GM19193 (cell line): ENCODE measurements around the gene EDA.

Experiments
- POLR2A ChIP-seq: IDR thresholded peaks from 4 replicates; pipeline ENCODE4 v1.6.1; 2011; ENCODE audit not compliant: insufficient read depth, insufficient read length; ENCODE audit errors: extremely low read depth

Gene EDA

DNA sequence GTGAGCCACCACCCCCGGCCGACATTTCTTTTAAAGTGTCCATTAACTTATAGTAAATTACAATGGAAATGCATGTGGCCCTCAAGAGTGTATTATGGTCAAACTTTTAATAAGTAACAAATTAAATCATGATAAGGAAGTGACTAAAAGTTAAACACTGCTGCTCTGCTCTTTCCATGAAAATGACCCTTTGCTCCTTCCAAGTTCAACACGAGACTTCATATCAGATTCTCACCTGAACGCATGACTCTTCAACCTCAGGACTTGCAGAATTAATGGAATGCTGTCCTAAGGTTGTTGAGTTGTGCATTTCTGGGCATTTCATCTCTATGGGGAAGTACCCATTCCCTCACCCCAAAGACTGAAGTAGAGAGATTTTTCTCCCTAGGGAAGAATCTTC is 406.7 kb downstream of the EDA start:
- no peak for TF ChIP-seq POLR2A

DNA sequence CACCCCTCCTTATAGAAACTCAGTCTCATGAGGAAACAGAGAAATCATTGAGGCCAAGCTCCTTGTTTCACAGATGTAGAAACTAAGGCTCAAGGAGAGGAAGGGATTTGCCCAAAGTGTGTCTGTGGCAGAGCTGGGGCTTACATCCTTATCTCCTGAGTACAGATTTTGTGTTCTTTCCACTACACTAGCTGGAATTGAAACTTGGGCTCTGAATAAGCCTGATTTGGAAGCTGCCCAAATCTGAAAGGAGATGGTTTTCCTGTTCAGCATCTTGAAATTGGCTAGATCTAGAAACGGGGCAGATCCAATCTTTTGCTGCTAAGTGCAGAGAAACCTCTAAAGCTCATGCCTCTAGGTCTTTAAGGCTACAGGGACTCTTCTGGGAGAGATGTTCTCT is 409.6 kb downstream of the EDA start:
- no peak for TF ChIP-seq POLR2A

DNA sequence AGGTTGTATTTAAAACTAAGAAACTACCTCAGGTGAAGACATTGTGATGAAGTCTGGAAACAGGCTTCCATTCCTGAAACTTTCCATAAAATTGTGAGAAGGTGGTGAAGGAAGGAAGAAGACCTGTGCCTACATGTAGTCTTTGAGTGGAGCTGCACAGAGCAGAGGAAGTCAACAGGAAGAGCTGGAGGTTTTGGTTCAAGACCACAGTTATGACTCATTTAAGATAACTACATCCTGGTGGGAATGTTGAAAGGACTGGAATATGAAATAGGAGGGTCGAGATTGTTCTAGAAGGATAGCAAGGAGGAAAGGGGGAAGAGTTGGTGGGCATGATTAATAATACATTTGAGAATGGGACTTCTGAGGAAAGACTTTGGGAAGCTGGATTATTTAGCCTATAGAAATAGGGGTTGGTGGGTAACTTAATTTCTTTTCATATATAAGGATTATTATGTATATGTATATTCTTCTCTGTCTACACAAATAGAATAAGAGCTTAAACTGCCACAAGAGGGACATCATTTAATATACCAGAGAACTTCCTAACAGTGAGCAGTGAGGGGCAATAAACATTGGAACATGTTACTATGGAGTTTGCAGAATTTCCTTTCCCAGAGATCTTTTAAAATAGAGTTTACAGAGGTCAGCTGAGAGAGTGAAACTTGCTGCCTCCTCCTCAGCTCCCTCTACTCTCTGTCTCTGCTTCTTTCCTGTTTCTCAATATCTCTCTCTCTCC is 410.4 kb downstream of the EDA start:
- TF ChIP-seq POLR2A, result no peak

DNA sequence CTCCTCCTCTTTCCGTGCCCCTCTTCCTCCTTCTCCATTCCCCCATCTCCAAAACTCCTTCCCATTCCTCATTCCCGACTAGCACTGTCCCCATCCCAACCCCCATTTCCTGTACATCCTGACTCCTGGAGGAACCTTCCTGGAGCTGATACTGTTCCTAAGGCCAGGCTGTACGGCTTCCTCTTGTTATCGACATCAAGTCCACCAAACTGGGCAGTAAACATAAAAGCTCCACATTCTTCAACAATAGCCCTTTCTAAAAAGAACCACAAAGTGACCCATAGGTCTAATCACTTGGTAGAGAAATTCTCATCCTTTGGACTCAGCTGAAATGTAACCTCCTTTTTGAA is 410.9 kb downstream of the EDA start:
- no peak for TF ChIP-seq POLR2A

DNA sequence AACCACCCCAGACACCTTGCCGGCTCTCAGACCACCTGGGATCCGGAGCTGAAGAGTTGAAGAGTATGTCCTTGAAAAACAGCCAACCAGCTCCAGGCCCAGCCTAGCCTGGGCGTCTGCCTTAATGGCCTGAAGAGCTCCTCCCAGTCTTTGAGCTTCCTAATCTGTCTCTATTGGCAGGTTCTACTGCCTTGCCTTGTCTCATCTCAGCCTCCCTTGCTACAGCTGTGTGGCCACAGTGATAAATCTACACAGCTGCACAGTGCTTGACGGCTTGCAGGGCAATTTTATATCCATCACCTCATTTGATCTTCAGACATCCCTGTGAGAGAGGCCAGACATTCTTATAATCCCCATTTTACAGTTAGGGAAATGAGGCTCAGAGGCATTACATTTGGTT is 413.9 kb downstream of the EDA start:
- no peak for TF ChIP-seq POLR2A

DNA sequence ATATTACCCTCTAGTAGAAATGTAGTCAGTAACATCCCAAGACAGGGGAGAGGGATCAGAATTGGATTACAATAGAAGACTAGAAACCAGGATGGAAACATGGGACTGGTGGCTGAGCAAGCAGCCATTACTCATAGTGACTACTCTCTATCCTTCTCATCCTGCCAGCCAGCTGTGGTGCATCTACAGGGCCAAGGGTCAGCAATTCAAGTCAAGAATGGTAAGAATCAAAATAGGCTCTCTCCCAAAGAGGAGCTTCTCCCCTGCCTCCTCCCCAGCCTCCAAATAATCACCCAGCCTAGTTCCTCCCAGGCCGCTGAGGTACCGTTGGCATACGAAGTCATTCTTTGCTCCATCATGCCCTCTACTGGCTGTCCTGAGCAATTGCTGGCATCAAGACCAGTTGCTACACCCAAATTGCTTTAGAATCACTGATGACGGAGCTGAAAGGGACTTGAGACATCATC is 414.4 kb downstream of the EDA start:
- no peak for TF ChIP-seq POLR2A

DNA sequence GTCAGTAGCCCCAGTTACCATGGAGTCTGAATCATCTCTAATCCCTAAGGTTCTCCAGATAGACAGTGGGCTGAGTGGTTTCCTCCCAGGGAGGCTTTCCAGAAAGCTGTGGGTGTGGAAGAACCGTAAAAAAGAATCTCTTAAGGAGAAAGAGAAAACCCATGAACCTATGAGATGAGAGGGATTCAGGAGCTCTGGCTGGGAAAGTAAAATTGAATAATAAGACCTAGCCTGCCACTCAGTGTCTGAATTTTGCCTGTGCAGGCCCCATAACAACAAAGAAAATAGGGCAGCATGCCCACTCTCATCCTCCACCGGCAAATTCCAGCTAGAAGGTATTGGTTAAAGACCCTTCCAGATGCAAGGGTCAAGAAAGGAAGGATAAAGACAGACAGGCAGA is 416.9 kb downstream of the EDA start:
- TF ChIP-seq POLR2A, result no peak

DNA sequence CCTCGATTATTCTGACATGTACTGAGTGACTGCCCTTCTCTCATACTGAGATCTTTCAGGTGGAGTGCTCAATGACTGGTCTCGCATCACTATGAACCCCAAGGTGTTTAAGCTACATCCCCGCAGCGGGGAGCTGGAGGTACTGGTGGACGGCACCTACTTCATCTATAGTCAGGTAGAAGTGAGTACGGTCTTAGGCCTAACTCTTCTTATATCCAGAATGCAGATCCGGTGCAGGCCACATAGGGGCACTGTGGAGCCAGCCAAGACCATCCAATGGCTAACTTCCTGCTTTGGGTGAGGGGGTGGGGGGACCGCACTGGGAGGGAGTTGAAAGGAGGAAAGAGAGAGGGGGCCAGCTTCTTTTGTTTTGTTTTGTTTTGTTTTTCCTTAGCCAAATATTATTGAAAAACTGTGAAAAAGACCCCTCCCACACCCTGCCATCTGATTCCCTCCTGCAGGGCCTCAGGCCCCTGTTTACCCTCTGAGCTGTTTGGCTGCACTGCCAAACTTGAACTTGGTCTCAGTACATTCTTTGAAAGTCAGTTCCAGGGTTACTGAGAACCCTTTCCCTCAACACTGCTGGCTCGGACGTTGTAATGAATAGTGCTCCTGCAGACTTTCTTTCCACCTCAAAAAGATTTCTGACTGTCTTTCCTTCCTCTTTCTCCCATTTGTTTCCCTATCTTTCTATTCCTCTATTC is 417.6 kb downstream of the EDA start:
- no peak for TF ChIP-seq POLR2A

DNA sequence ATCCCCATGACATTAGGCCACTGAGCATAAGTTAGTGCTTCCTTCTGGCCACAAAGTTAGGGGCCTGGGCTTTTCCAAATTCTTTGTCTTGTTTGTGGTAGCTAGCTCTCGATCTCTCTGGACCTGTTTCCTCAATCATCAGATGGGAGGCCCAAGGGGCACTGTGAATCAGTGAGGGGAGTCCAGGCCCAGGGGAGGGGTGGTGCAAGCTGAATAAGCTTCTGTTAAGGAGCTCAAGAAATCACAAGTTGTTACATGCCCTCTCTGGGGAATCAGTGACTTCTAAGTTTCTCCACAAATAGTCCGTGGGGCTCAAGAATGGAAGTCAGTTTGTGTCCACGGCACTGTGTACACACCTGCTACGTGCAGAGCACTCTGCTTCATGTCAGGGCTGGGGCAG is 418.7 kb downstream of the EDA start:
- TF ChIP-seq POLR2A, result no peak

DNA sequence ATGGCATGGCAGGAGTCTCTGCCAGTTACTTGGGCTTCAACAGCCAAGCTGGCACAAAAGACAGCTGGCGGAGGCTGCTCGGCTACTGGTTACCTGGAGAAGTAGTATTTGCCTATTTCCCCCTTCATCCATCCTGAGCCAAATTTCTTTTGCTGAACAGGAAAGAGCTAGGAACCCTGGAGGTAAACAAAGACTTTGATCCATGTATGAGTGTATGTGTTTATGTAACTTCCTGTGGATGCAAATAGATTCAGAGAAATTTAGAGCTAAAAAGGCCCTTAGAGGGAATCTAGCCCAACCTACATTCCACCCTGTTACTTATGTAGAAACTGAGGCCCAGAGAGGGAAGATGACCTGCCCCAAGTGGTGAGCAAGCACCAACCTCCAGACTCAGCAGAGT is 422.6 kb downstream of the EDA start:
- no peak for TF ChIP-seq POLR2A

DNA sequence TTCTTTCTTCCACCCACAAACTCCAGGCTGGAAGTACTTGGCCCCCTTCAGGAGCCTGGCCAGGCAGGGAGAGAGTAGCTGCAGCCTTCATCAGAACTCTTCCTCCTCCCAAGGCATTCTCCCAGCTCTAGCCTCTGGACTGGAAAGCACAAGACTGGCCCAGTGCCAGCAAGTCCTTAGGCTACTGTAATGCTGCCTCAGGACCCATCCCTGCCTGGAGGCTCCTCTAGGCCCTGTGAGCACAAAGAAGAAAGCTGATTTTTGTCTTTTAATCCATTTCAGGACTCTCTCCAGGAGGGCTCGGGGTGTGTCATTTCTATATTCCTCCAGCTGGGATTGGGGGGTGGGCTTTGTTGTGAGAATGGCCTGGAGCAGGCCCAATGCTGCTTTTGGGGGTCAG is 423.0 kb downstream of the EDA start:
- TF ChIP-seq POLR2A, result no peak

DNA sequence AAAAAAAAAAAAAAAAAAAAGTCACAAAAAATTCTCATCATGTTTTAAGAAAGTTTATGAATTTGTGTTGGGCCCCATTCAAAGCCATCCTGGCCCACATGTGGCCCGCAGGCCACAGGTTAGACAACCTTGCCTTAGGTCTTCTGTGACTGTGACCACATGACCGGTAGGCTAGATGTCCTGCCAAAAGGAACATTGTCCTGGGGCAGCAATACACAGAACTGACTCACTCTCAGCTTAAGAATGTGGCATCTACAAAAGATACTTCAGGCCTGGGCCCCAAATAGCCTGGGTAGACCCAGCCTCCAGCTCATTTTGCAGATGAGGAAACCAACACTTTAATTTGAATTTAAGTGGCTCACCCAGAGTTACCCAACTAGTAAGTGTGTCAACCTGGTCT is 423.8 kb downstream of the EDA start:
- no peak for TF ChIP-seq POLR2A

DNA sequence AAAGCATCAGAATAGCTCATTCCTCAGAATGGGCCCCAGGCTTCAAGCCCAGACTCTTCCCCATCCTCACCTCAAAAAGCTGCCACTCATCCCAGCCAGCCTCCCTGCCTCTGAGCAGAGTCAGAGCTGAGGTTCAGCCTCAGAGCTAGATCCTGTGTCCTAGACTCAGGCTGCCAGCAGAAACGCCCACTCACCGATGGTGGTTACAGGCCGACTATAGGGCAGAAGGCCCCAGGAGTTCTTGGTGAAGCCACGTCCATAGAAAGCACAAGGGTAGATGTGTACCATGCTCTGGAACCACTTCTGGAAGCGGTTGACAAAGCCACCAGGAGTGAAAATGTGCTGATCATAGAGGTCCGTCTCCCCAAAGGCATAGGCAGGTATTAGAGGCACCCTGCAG is 426.1 kb downstream of the EDA start:
- TF ChIP-seq POLR2A, result no peak

DNA sequence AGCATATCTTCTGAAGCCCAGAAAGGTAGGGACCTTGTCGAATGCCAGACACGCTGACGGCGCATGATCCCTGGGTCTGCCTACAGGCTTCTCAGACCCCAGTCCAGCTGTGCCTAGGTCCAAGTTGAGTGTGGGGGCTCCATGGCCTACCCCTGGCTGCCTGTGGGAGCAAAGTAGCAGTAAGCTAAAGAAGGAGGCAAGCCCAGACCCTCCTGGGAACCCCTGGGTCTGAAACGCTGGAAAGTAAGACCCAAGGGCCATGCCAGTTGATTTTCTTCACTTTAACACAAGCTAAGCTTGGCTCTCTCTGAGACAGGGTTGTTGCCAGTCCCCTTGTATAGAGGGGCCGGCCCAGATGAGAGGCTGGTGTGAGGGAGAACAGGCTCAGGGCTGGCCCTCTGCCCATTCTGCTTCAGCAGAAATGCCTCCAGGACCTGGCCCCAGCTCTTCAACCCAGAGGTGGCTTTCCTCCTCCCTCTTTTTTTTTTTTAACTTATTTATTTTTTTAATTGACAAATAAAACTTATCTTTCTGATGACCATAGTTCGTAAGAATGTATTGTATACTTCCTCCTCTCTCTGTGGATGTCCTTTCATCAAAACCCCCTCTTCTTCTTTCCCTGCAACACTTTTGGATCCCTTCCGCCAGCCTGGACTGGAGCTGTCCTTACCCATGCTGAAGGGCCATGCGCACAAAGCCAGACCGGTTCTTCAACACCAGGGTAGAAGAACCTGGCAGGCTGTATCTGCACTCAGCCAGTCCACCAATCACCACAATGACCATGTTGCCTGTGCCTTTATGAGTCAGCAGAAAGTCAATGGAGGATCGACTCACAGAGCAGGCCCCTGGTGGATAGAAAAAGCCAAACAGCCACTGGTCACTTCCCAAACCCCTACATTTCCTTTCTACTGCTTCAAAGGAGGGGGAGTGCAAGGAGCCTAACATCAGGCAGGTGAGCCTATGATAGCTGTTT is 426.8 kb downstream of the EDA start:
- TF ChIP-seq POLR2A, result no peak

DNA sequence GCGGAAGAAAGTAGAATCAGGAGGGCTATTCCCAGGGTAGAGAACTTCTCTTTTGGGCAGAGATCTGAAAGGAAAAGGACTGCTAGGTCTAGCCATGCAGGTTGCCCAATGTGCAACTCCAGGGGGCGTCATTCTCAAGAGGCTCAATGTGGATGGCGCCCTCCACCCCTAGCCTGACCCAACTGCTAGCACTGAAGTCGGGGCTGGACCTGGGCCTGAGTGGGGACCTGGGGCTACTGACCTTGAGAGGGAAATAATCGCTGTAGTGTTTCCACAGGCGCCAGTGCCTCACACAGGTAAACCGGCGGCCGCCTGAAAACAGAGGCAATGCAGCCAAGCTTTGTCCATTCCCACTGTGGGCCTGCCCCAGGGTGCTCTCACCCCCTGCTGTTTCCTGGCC is 427.8 kb downstream of the EDA start:
- TF ChIP-seq POLR2A, result no peak
